ENCODE measurements around the gene ENTPD5.
"Not testable (repeated sequence)": the region's sequence is repeated elsewhere in the genome, so short reads cannot be mapped to it uniquely, and the experiment has no call there.

The ENTPD5 gene

GRCh38 chr14:73998726-73999125 is 20.4 kb downstream of the ENTPD5 start:
- Histone ChIP-seq H3K9me3 (ENCODE audit: control insufficient read depth, insufficient read depth, low read depth, low read length) (no peaks in the 10 kb centered on the region), H3K27me3 (ENCODE audit: control insufficient read depth, insufficient read depth, low read length) (no peaks in the 10 kb centered on the region), H3K4me3 (ENCODE audit: low read depth, low read length) (no peak overlapping the region), H3K9ac (ENCODE audit: low read length) (no peak overlapping the region), H3K27ac (ENCODE audit: low read depth, low read length) (no peak overlapping the region), H3K36me3 (ENCODE audit: control insufficient read depth, insufficient read depth, low read length) (peaks cover 6% of the 10 kb centered on the region), H3K4me1 (ENCODE audit: control insufficient read depth, insufficient read depth, low read length) (no peaks in the 10 kb centered on the region)

DNA sequence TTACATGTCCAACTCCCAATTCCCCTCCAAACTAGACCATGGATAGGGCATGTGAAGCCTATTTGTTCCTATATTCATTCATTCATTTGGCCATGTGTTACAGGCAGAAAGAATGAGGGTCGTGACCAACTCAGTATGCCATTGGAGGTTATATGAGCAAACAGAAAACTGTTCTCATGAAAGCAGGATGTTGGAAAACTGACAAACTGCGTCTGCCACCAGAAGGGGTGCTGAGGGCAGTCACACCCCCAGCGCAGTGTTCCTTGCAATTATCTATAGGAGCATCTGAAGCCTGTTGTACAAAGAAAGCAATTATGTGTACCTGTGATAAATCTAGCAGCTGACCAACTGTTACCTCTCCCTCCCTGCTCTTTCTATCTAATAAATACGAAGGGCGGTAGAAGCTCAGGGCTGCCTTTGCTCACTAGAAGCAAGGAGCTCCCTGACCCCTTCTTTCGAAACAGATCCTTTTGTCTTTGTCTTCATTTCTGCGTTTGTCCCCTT is 21.1 kb downstream of the ENTPD5 start:
- H3K9ac ChIP-seq (ENCODE audit: low read length), result no peak overlapping the region
- no peaks in the 10 kb centered on the region for H3K9me3 ChIP-seq (ENCODE audit: control insufficient read depth, insufficient read depth, low read depth, low read length)
- H3K4me1 ChIP-seq (ENCODE audit: control insufficient read depth, insufficient read depth, low read length), result no peaks in the 10 kb centered on the region
- H3K4me3 ChIP-seq (ENCODE audit: low read depth, low read length), result no peak overlapping the region
- peaks cover 6% of the 10 kb centered on the region for H3K36me3 ChIP-seq (ENCODE audit: control insufficient read depth, insufficient read depth, low read length)
- no peaks in the 10 kb centered on the region for H3K27me3 ChIP-seq (ENCODE audit: control insufficient read depth, insufficient read depth, low read length)
- H3K27ac ChIP-seq (ENCODE audit: low read depth, low read length), result no peak overlapping the region

GRCh38 chr14:73997108-73997943 is 21.8 kb downstream of the ENTPD5 start:
- Histone ChIP-seq H3K36me3 (ENCODE audit: control insufficient read depth, insufficient read depth, low read length) (peaks cover 6% of the 10 kb centered on the region; the same call in 1 of the 2 replicates), H3K9ac (ENCODE audit: low read length) (no peak overlapping the region), H3K4me3 (ENCODE audit: low read depth, low read length) (no peak overlapping the region), H3K27ac (ENCODE audit: low read depth, low read length) (no peak overlapping the region), H3K4me1 (ENCODE audit: control insufficient read depth, insufficient read depth, low read length) (no peaks in the 10 kb centered on the region), H3K27me3 (ENCODE audit: control insufficient read depth, insufficient read depth, low read length) (no peaks in the 10 kb centered on the region), H3K9me3 (ENCODE audit: control insufficient read depth, insufficient read depth, low read depth, low read length) (no peaks in the 10 kb centered on the region)

GRCh38 chr14:73996731-73997107 is 22.4 kb downstream of the ENTPD5 start:
- H3K36me3 ChIP-seq (ENCODE audit: control insufficient read depth, insufficient read depth, low read length), result peaks cover 6% of the 10 kb centered on the region; the same call in 1 of the 2 replicates
- no peak overlapping the region for H3K27ac ChIP-seq (ENCODE audit: low read depth, low read length)
- no peaks in the 10 kb centered on the region for H3K9me3 ChIP-seq (ENCODE audit: control insufficient read depth, insufficient read depth, low read depth, low read length)
- H3K4me1 ChIP-seq (ENCODE audit: control insufficient read depth, insufficient read depth, low read length), result no peaks in the 10 kb centered on the region
- no peak overlapping the region for H3K9ac ChIP-seq (ENCODE audit: low read length)
- no peaks in the 10 kb centered on the region for H3K27me3 ChIP-seq (ENCODE audit: control insufficient read depth, insufficient read depth, low read length)
- no peak overlapping the region for H3K4me3 ChIP-seq (ENCODE audit: low read depth, low read length)

DNA sequence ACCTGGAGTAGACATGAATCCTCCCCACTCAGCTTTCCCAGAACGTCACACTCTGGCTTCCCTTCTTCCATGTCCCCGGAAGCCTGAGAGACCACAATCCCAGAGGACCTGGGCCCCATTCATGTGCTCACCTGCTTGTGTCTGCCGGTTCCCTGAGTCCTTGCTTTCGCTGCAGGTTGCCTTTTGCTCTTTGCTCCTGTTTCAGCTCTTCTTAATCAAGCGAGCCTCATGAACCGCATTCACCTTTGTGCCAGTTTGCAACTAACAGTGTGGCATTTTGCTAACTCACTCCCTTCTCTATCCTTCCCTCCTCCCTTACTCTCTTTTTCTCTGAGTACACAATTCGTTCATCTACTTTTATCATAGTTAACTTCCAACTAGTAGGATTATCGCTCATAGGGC is 23.1 kb downstream of the ENTPD5 start:
- Histone ChIP-seq H3K27ac (ENCODE audit: low read depth, low read length) (no peak overlapping the region), H3K9ac (ENCODE audit: low read length) (no peak overlapping the region), H3K36me3 (ENCODE audit: control insufficient read depth, insufficient read depth, low read length) (peaks cover 6% of the 10 kb centered on the region; the same call in 1 of the 2 replicates), H3K4me3 (ENCODE audit: low read depth, low read length) (no peak overlapping the region), H3K9me3 (ENCODE audit: control insufficient read depth, insufficient read depth, low read depth, low read length) (no peaks in the 10 kb centered on the region), H3K4me1 (ENCODE audit: control insufficient read depth, insufficient read depth, low read length) (no peaks in the 10 kb centered on the region), H3K27me3 (ENCODE audit: control insufficient read depth, insufficient read depth, low read length) (no peaks in the 10 kb centered on the region)

DNA sequence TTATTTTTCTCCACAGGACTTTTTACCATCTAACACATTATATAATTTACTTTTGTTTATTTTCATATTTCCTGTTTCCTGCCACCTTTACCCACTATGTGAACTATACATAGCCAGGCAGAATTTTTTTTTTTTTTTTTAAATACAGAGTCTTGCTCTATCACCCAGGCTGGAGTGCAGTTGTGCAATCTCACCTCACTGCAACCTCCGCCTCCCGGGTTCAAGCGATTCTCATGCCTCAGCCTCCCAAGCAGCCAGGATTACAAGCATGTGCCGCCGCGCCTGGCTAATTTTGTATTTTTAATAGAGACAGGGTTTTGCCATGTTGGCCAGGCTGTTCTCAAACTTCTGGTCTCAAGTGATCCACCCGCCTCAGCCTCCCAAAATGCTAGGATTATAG is 24.2 kb downstream of the ENTPD5 start:
- H3K4me1 ChIP-seq (ENCODE audit: control insufficient read depth, insufficient read depth, low read length); H3K4me3 ChIP-seq (ENCODE audit: low read depth, low read length): not testable (repeated sequence)

DNA sequence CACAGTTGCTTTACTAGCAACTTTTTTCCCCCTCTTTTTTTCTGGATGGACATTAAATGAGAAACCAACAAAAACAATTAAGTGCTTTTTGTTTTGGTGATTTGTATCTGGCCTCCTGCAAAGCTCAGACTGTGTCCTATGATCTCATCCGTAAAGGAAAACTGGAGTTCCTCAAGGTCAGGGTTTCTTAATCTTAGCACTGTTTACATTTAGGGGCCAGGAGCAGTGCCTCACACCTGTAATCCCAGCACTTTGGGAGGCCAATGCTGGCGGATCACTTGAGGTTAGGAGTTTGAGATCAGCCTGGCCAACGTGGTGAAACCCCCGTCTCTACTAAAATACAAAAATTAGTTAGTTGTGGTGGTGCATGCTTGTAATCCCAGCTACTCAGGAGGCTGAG is 28.0 kb downstream of the ENTPD5 start:
- no peak overlapping the region for H3K9ac ChIP-seq (ENCODE audit: low read length)
- no peaks in the 10 kb centered on the region for H3K4me1 ChIP-seq (ENCODE audit: control insufficient read depth, insufficient read depth, low read length)

More for the DNA sequence above, 24.2 kb downstream of the ENTPD5 start:
- not testable (repeated sequence) for H3K9me3 ChIP-seq (ENCODE audit: control insufficient read depth, insufficient read depth, low read depth, low read length); H3K27me3 ChIP-seq (ENCODE audit: control insufficient read depth, insufficient read depth, low read length); H3K27ac ChIP-seq (ENCODE audit: low read depth, low read length); H3K9ac ChIP-seq (ENCODE audit: low read length); H3K36me3 ChIP-seq (ENCODE audit: control insufficient read depth, insufficient read depth, low read length)

GRCh38 chr14:73988656-73989055 is 30.4 kb downstream of the ENTPD5 start:
- H3K4me1 ChIP-seq (ENCODE audit: control insufficient read depth, insufficient read depth, low read length); H3K27ac ChIP-seq (ENCODE audit: low read depth, low read length); H3K4me3 ChIP-seq (ENCODE audit: low read depth, low read length); H3K9ac ChIP-seq (ENCODE audit: low read length); H3K27me3 ChIP-seq (ENCODE audit: control insufficient read depth, insufficient read depth, low read length); H3K9me3 ChIP-seq (ENCODE audit: control insufficient read depth, insufficient read depth, low read depth, low read length): not testable (repeated sequence)
- peaks cover 20% of the 10 kb centered on the region for H3K36me3 ChIP-seq (ENCODE audit: control insufficient read depth, insufficient read depth, low read length)

More for the DNA sequence above, 28.0 kb downstream of the ENTPD5 start:
- Histone ChIP-seq H3K9me3 (ENCODE audit: control insufficient read depth, insufficient read depth, low read depth, low read length) (no peaks in the 10 kb centered on the region), H3K4me3 (ENCODE audit: low read depth, low read length) (no peak overlapping the region), H3K27ac (ENCODE audit: low read depth, low read length) (no peak overlapping the region), H3K36me3 (ENCODE audit: control insufficient read depth, insufficient read depth, low read length) (peaks cover 15% of the 10 kb centered on the region), H3K27me3 (ENCODE audit: control insufficient read depth, insufficient read depth, low read length) (no peaks in the 10 kb centered on the region)

DNA sequence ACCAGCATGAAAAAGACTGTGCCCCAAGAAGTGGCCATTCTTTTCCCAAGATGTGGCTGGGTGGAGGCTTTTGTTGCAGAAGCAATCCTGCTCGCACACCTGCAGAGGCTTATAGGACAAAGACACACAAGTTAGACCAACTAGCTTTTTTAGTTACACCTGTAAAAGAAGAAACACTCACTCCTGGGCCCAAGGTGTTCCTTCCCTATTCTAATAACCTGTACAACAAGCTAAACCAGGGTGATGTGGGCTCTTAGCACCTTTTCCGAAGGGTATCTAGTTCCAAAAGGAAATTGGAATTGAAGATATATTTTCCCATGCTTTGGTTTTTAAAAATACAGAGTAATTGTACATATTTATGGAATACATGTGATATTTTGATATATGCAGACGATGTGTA is 31.0 kb downstream of the ENTPD5 start:
- H3K4me3 ChIP-seq (ENCODE audit: low read depth, low read length), result no peak overlapping the region
- no peak overlapping the region for H3K27ac ChIP-seq (ENCODE audit: low read depth, low read length)
- peaks cover 20% of the 10 kb centered on the region for H3K36me3 ChIP-seq (ENCODE audit: control insufficient read depth, insufficient read depth, low read length)
- H3K27me3 ChIP-seq (ENCODE audit: control insufficient read depth, insufficient read depth, low read length), result no peaks in the 10 kb centered on the region
- H3K4me1 ChIP-seq (ENCODE audit: control insufficient read depth, insufficient read depth, low read length), result no peaks in the 10 kb centered on the region
- H3K9ac ChIP-seq (ENCODE audit: low read length), result no peak overlapping the region
- no peaks in the 10 kb centered on the region for H3K9me3 ChIP-seq (ENCODE audit: control insufficient read depth, insufficient read depth, low read depth, low read length)

GRCh38 chr14:73977896-73978295 is 41.2 kb downstream of the ENTPD5 start:
- H3K36me3 ChIP-seq (ENCODE audit: control insufficient read depth, insufficient read depth, low read length), result peaks cover 27% of the 10 kb centered on the region
- H3K27me3 ChIP-seq (ENCODE audit: control insufficient read depth, insufficient read depth, low read length), result no peaks in the 10 kb centered on the region
- H3K4me1 ChIP-seq (ENCODE audit: control insufficient read depth, insufficient read depth, low read length), result no peaks in the 10 kb centered on the region
- no peak overlapping the region for H3K27ac ChIP-seq (ENCODE audit: low read depth, low read length)
- H3K4me3 ChIP-seq (ENCODE audit: low read depth, low read length), result no peak overlapping the region
- no peaks in the 10 kb centered on the region for H3K9me3 ChIP-seq (ENCODE audit: control insufficient read depth, insufficient read depth, low read depth, low read length)
- no peak overlapping the region for H3K9ac ChIP-seq (ENCODE audit: low read length)

DNA sequence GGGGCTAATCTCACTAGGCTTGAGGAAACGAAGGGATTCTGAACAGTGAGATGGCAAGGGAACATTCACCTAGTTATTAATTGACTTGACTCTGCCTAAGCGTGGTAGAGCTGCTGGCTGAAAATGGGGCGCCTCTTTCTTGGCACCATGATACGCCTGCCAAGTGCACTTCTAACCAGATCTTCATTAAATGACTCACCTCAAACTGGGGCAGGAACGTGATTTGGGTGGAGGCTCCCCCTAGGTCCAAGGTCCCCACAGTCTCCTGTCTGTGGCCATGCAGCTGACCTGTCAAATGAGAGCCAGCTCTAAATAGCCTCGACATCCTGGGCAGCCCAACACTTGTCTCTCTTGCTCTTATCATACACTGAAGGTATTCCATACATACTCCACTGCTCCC is 43.0 kb downstream of the ENTPD5 start:
- H3K27me3 ChIP-seq (ENCODE audit: control insufficient read depth, insufficient read depth, low read length), result no peaks in the 10 kb centered on the region
- peaks cover 31% of the 10 kb centered on the region for H3K36me3 ChIP-seq (ENCODE audit: control insufficient read depth, insufficient read depth, low read length)
- H3K9me3 ChIP-seq (ENCODE audit: control insufficient read depth, insufficient read depth, low read depth, low read length), result no peaks in the 10 kb centered on the region
- no peak overlapping the region for H3K9ac ChIP-seq (ENCODE audit: low read length)
- H3K4me1 ChIP-seq (ENCODE audit: control insufficient read depth, insufficient read depth, low read length), result no peaks in the 10 kb centered on the region
- no peak overlapping the region for H3K27ac ChIP-seq (ENCODE audit: low read depth, low read length)
- no peak overlapping the region for H3K4me3 ChIP-seq (ENCODE audit: low read depth, low read length)
